ENCODE data around the gene FZD7. TPM values are rescaled to one million over a fixed set of nuclear protein-coding genes. Genes with fewer than 3 reads are reported as not detected.
A peak's percentile ranks its signal among the peaks of the same experiment; 100 is the strongest.

FZD7 gene
- total and polyA plus RNA-seq, 2 experiments from 2014 or later = 15.4 to 31.2 TPM

- H3K9me3 ChIP-seq (ENCODE audit: low read depth) = no peaks in the 10 kb centered on the region
- TF ChIP-seq EZH2 (IDR thresholded peaks at IDR 0.05; ENCODE audit: borderline replicate concordance) = no peak
- no peak for TF ChIP-seq CTCF (IDR thresholded peaks at IDR 0.05; ENCODE audit: poor library complexity)
- TF ChIP-seq EZH2phosphoT487 (IDR thresholded peaks at IDR 0.05; ENCODE audit: low read depth, severe bottlenecking, unreplicated experiment) = no peak
- peak overlapping the region; percentile 12 for H3K4me2 ChIP-seq
- no peak overlapping the region for H3K4me3 ChIP-seq
- peak overlapping the region; percentile 50 for H3K27ac ChIP-seq
- peaks cover 9% of the 10 kb centered on the region for H3K4me1 ChIP-seq (ENCODE audit: insufficient read depth)
- no peaks in the 10 kb centered on the region for H3K79me2 ChIP-seq
- H4K20me1 ChIP-seq (ENCODE audit: insufficient read depth, poor library complexity, severe bottlenecking) = no peaks in the 10 kb centered on the region
- no peaks in the 10 kb centered on the region for H3K27me3 ChIP-seq
- H3K9me2 ChIP-seq (replicated peaks; ENCODE audit: insufficient read depth) = no peaks in the 10 kb centered on the region
- no peaks in the 10 kb centered on the region for H3K36me3 ChIP-seq (replicated peaks; ENCODE audit: insufficient read depth, low read depth)
- no peak overlapping the region for H2AFZ ChIP-seq
- 59% methylated on average over 8 of the region's 8 CpGs for WGBS (ENCODE audit: low lambda C conversion rate, missing lambda C conversion rate)
- peak; percentile 31 for DNase-seq (ENCODE audit: low spot score)
These were observed 18.0 kb downstream of the FZD7 start for GRCh38 chr2:202051499-202052161.

- 88% methylated on average over 1 of the region's 1 CpG for WGBS (ENCODE audit: low lambda C conversion rate, missing lambda C conversion rate)
- peak overlapping the region; percentile 50 for H3K27ac ChIP-seq
- no peaks in the 10 kb centered on the region for H4K20me1 ChIP-seq (ENCODE audit: insufficient read depth, poor library complexity, severe bottlenecking)
- H3K27me3 ChIP-seq = no peaks in the 10 kb centered on the region
- DNase-seq (ENCODE audit: low spot score) = no peak
- no peak for TF ChIP-seq EZH2 (IDR thresholded peaks at IDR 0.05; ENCODE audit: borderline replicate concordance)
- TF ChIP-seq CTCF (IDR thresholded peaks at IDR 0.05; ENCODE audit: poor library complexity) = no peak
- no peak for TF ChIP-seq EZH2phosphoT487 (IDR thresholded peaks at IDR 0.05; ENCODE audit: low read depth, severe bottlenecking, unreplicated experiment)
- peaks cover 9% of the 10 kb centered on the region for H3K4me1 ChIP-seq (ENCODE audit: insufficient read depth)
- no peaks in the 10 kb centered on the region for H3K36me3 ChIP-seq (replicated peaks; ENCODE audit: insufficient read depth, low read depth)
- no peaks in the 10 kb centered on the region for H3K79me2 ChIP-seq
- no peak overlapping the region for H2AFZ ChIP-seq
- H3K9me2 ChIP-seq (replicated peaks; ENCODE audit: insufficient read depth) = no peaks in the 10 kb centered on the region
- H3K9me3 ChIP-seq (ENCODE audit: low read depth) = no peaks in the 10 kb centered on the region
- no peak overlapping the region for H3K4me3 ChIP-seq
- peak overlapping the region; percentile 12 for H3K4me2 ChIP-seq
These were observed 18.6 kb downstream of the FZD7 start for GRCh38 chr2:202052235-202052634.

- 70% methylated on average over 3 of the region's 3 CpGs for WGBS (ENCODE audit: low lambda C conversion rate, missing lambda C conversion rate)
- H3K4me2 ChIP-seq = no peak overlapping the region
- H2AFZ ChIP-seq = no peak overlapping the region
- no peak for TF ChIP-seq EZH2 (IDR thresholded peaks at IDR 0.05; ENCODE audit: borderline replicate concordance)
- no peak for TF ChIP-seq CTCF (IDR thresholded peaks at IDR 0.05; ENCODE audit: poor library complexity)
- TF ChIP-seq EZH2phosphoT487 (IDR thresholded peaks at IDR 0.05; ENCODE audit: low read depth, severe bottlenecking, unreplicated experiment) = no peak
- no peak overlapping the region for H3K4me3 ChIP-seq
- H3K9me3 ChIP-seq (ENCODE audit: low read depth) = no peaks in the 10 kb centered on the region
- H3K4me1 ChIP-seq (ENCODE audit: insufficient read depth) = peaks cover 8% of the 10 kb centered on the region
- no peaks in the 10 kb centered on the region for H3K9me2 ChIP-seq (replicated peaks; ENCODE audit: insufficient read depth)
- no peaks in the 10 kb centered on the region for H4K20me1 ChIP-seq (ENCODE audit: insufficient read depth, poor library complexity, severe bottlenecking)
- no peak for DNase-seq (ENCODE audit: low spot score)
- H3K79me2 ChIP-seq = no peaks in the 10 kb centered on the region
- no peak overlapping the region for H3K27ac ChIP-seq
- H3K27me3 ChIP-seq = no peaks in the 10 kb centered on the region
- H3K36me3 ChIP-seq (replicated peaks; ENCODE audit: insufficient read depth, low read depth) = no peaks in the 10 kb centered on the region
These were observed 21.0 kb downstream of the FZD7 start for GRCh38 chr2:202054679-202055078.
